ENCODE results near the gene NFAM1.

The NFAM1 gene

DNA sequence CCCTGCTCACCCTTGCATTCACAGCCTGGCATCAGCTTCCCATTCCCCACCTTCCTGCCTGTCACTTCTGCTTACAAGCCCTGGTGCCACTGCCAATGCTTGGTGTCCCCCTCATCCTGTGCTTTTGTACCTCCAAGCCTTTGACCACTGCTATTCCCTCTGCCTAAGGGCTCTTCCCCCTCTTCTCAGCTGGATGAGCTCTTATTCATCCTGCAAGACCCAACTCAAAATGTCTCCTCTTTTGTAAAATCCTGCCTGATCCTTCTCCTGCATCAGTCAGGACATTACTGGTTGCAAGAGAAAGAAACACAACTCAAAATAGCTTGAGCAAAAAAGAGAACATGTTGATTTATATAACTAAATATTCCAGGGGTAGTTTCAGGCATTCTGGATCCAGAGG, 94.8 kb downstream of the NFAM1 start:
- no peak for DNase-seq (ENCODE audit: low read depth in 1 of 2, low spot score in 1 of 2)

DNA sequence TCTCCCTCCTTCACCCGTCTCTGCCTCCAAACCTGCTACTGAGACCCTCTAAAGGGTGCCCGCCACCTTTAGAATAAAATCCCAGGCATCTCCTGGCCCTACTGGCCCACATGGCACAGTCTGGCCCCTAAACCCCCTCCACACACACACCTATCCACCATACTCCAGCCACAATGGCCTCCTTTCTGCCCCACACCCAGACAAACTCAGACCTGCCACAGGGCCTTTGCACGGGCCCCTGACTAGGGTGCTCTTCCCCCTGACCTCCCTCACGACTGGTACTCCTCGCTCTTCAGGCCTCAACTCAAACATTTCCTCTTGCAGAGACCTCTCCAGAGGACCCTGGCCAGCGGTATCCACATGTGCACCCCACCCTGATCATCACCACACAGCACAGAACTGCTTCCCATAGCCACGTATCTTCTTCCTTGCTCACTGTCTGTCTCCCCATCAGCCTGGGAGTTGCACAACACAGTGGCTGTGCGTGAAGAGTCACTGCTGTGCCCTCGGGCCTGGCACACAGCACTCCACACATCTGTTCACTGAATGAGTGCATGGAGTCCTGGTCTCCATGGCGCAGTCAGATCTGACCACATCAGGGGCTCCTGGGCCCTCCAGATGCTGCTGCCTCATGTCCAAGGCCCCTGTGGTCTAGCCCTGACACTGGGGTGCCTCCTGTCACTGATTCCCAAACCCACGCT, 95.5 kb downstream of the NFAM1 start:
- DNase-seq (ENCODE audit: low read depth in 1 of 2, low spot score in 1 of 2) = no peak

DNA sequence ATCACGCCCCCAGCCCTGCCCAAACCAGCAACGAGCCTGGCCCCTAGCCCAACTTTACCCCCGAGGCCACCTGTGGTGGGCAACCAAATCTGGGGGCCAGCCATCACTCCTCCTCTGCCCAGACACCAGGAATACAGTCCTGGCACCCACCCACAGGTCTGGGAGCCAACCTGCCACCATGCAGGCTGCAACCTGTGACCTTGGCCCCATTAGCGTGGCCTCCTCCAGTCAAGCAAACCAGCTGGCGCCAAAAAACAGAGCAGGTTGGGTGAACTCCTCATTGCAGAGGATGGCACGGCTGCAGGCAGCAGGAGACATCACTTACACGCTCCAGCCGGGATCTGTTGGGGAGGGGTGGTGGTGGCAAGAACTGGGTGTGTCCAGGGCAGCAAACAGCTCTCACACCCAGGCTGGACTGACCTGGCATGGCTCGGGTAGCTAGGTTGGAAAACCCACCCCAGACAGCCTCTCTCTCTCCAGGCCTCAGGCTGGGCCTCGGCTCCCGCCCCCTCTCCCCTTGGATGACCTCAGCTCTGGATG, 96.3 kb downstream of the NFAM1 start:
- no peak for DNase-seq (ENCODE audit: low read depth in 1 of 2, low spot score in 1 of 2)

- no peak for DNase-seq (ENCODE audit: low read depth in 1 of 2, low spot score in 1 of 2)
Observed at GRCh38 chr22:42334875-42335512, 97.2 kb downstream of the NFAM1 start.

- no peak for DNase-seq (ENCODE audit: low read depth in 1 of 2, low spot score in 1 of 2)
Observed at GRCh38 chr22:42333544-42333943, 98.7 kb downstream of the NFAM1 start.

GRCh38 chr22:42332089-42332488, 100.1 kb downstream of the NFAM1 start:
- DNase-seq (ENCODE audit: low read depth in 1 of 2, low spot score in 1 of 2) = no peak

- DNase-seq (ENCODE audit: low read depth in 1 of 2, low spot score in 1 of 2) = no peak
Observed at GRCh38 chr22:42331014-42331413, 101.2 kb downstream of the NFAM1 start.
